ENCODE data around the gene ACOT8. TPM values are rescaled to one million over a fixed set of nuclear protein-coding genes. Genes with fewer than 3 reads are reported as not detected.
A peak's percentile ranks its signal among the peaks of the same experiment; 100 is the strongest.

Gene ACOT8
- total and polyA plus RNA-seq, 10 of the 15 experiments (the other 5 are each of a cell fraction or from before 2014, with no cell fraction given): 5.1 to 47.9 (median 31.8) TPM

- WGBS (ENCODE audit: insufficient coverage, insufficient replicate concordance, low lambda C conversion rate, missing lambda C conversion rate): 91% methylated on average over 9 of the region's 10 CpGs
- ATAC-seq (no peak), FAIRE-seq (no peak), DNase-seq (ENCODE audit: low read depth, low spot score) (no peak)
- BruUV-seq (replicated peaks): no TSS peak
- H3K4me3 ChIP-seq: no peak overlapping the region
- no peak overlapping the region for H2AFZ ChIP-seq (ENCODE audit: control insufficient read depth, low read depth, low read length)
- ChIA-PET POLR2A (interaction anchor here (0.9 to 2.3 kb wide), 8 partner anchors 11 to 119 kb away, joined by 3 to 10 read pairs (median 5); partner anchors contain the start of genes CTSA, NEURL2 and UBE2C), CTCF (interaction anchor here (1.0 to 3.8 kb wide), 7 partner anchors 8 to 129 kb away, joined by 3 to 18 read pairs (median 8); partner anchors contain the start of genes ACOT8, PCIF1, SNX21 and ZSWIM3), RAD21 (ENCODE audit: unreplicated experiment) (interaction anchor here (0.9 to 1.7 kb wide), 11 partner anchors 16 to 129 kb away, joined by 3 to 6 read pairs (median 4); partner anchors contain the start of genes ACOT8, CTSA, NEURL2 and PCIF1), SMC1A (ENCODE audit: uncharacterized antibody, unreplicated experiment) (interaction anchor here (0.6 to 2.1 kb wide), 14 partner anchors 8 to 170 kb away, joined by 3 to 4 read pairs (median 4); partner anchors contain the start of gene UBE2C)
- H4K20me1 ChIP-seq (ENCODE audit: control insufficient read depth, insufficient read depth): no peaks in the 10 kb centered on the region
- H3K27me3 ChIP-seq (replicated peaks in 1 of 2; ENCODE audit: control insufficient read depth in 2 of 2, insufficient read depth in 2 of 2, low read length in 1 of 2): no peaks in the 10 kb centered on the region
- H3K9ac ChIP-seq (ENCODE audit: control insufficient read depth, insufficient read depth, low read length): no peak overlapping the region
- peaks cover 14% of the 10 kb centered on the region for H3K4me1 ChIP-seq (ENCODE audit: control insufficient read depth, insufficient read depth, low read length)
- peaks cover 5 to 12% of the 10 kb centered on the region in 2 experiments for H3K36me3 ChIP-seq (ENCODE audit: control insufficient read depth in 2 of 2, insufficient read depth in 2 of 2, low read length in 1 of 2)
- H3K9me3 ChIP-seq (replicated peaks; ENCODE audit: control insufficient read depth, insufficient read depth, low read length): no peaks in the 10 kb centered on the region
- H3K79me2 ChIP-seq (ENCODE audit: control insufficient read depth, insufficient read depth, low read length): no peaks in the 10 kb centered on the region
- in situ Hi-C loops (cut with MboI): no loop called here
- no peak for TF ChIP-seq CEBPZ (IDR thresholded peaks at IDR 0.05; ENCODE audit: low read depth, low read length)
- TF ChIP-seq ZBED1 (IDR thresholded peaks at IDR 0.05; ENCODE audit: borderline replicate concordance): no peak
- no peak overlapping the region for H3K4me2 ChIP-seq (ENCODE audit: control insufficient read depth, insufficient read depth)
- intact Hi-C loops (cut with micrococcal nuclease; ENCODE audit: unreplicated experiment): no loop called here
- peak overlapping the region; percentile 39 for H3K27ac ChIP-seq (ENCODE audit: control insufficient read depth, insufficient read depth)
Observed at GRCh38 chr20:45841407-45842129, 15.6 kb downstream of the ACOT8 start.

Data from GM12878 (cell line).